NOMO-1 treated with dmso at 0.1 percent for 144 hours (cell line): ENCODE measurements around the gene ADAMTS15.

Source experiments
- DNase-seq: peaks from one replicate; lab custom pipeline; 2025; ENCODE audit not compliant: unreplicated experiment; lab: John Stamatoyannopoulos, UW

Gene ADAMTS15

GRCh38 chr11:130478204-130478701 lies 29.8 kb downstream of the ADAMTS15 start:
- no peak for DNase-seq

- no peak for DNase-seq
Measured at GRCh38 chr11:130478881-130479280, 30.4 kb downstream of the ADAMTS15 start.

- no peak for DNase-seq
Measured at GRCh38 chr11:130480186-130480585, 31.7 kb downstream of the ADAMTS15 start.

GRCh38 chr11:130480711-130481140 lies 32.3 kb downstream of the ADAMTS15 start:
- DNase-seq = no peak

GRCh38 chr11:130483124-130483523 lies 34.7 kb downstream of the ADAMTS15 start:
- no peak for DNase-seq

DNA sequence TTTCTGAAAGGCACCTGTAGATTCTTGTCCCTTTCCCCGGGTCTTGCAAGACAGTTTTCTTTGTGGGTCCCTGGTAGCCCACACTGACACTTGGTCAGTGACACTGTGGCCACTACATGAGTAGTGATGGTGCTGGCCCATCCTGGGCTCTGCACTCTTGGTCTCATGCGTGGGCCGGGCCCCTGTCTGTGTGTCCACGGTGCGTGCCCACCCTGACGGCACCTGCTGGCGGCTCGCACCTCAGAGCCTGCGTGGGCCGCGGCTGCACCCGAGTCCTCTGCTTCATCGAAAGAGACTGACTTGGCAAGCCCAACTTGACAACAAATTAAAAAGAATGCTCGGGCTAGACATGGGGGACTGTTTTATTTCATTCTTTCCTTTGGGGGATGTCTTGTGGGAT lies 37.5 kb downstream of the ADAMTS15 start:
- DNase-seq = no peak

GRCh38 chr11:130486391-130486836 lies 38.0 kb downstream of the ADAMTS15 start:
- DNase-seq = no peak

- no peak for DNase-seq
Measured at GRCh38 chr11:130486987-130487923, 38.8 kb downstream of the ADAMTS15 start.

DNA sequence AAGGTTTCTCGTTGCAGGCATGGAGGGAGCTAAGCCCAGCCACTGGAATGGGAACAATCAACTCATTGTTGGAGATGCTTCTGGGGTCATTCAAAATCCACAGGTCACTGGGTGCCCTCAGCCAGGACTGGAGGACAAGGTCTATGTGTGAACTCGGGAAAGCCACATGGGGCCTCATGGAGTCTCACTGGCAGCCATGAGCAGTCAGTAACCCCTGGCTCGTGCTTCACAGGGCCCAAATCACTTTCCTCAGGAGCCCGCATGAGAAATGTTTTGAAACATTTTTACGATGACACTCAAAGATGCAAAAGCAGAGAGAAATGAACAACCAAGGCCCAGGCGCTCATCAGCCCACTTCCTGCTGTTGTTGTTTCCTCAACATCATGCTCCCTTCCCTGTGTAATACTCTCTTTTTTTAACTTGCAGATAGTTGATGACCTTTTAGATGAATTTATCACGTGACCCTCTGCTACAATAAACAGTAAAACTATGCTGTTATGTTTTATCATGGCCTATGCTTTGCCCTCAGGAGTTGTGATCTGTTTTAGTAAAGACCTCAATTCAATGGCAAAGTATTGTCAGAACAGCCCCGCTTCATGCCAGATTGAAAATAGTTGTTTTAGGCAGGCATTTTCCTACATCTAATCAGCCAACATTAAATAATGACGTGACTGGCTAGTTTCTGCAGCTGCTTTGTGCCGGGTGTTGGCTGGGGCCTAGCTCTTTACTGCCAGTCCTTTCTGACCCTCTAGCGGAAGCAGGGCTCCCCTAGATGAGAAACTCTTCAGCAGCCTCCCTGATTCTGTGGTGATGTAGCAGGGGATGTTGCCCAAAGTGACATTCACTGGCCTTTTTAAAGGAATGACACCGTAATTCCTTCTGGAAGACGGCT lies 39.7 kb downstream of the ADAMTS15 start:
- no peak for DNase-seq

GRCh38 chr11:130488848-130489584 lies 40.6 kb downstream of the ADAMTS15 start:
- DNase-seq = no peak

DNA sequence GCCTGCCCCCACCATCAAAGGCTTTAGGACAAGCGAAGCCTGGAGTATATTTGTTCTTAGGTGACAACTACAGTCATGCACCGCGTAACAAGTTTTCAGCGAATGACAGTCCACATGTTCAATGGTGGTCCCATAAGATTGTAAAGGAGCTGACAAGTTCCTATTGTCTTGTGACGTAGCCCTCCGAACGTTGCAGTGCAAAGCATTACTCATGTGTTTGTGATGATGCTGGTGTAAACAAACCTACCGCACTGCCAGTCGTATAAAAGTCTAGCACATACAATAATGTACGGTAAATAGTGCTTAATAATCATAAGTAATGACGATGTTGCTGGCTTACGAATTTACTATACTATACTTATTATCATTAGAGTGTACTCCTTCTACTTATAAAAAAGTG lies 41.3 kb downstream of the ADAMTS15 start:
- no peak for DNase-seq

DNA sequence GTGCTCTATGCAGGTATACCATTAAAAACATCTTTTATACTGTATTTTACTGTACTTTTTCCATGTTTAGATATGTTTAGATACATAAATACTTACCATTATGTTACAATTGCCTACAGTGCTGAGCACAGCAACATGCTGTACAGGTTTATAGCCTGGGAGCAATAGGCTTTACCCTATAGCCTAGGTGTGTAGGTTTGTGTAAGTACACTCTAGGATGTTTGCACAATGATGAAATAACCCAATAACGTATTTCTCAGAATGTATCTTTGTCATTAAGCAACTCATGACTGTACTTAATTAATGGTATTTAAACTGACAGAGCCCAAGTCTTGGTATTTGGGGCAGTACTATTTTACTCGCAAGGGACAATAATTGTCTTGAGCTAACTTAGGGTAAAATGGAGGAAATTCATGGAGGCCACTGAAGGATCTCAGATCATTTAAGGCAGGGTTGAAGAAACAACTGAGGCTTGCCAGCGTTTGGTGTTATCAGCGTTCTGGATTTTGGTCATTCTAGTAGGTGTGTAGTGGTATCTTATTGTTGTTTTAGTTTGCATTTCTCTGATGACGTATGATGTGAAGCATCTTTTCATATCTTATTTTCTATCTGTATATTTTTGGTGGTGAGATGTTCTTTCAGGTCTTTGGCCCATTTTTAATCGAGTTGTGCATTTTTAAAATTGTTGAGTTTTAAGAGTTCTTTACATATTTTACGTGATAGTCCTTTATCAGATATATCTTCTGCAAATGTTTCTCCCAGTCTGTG lies 42.4 kb downstream of the ADAMTS15 start:
- no peak for DNase-seq

GRCh38 chr11:130498181-130498580 lies 49.7 kb downstream of the ADAMTS15 start:
- DNase-seq = no peak

DNA sequence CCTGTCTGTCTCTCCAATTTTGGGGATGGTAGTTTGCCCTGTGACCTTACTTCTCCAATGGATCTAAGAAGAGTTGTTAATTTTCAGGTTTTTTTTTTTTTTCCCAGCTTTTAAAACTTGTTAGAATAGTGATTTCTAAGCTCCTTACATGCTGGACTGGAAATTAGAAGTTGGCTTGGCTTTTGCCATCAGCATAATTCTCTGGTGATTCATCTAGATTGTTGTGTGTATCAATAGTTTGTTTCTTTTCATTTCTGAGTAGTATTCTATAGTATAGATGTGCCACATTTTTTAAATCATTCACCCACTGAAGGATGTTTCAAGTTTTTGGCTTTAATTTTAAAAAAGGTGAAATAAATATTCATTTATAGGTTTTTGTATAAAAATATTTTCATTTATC lies 51.4 kb downstream of the ADAMTS15 start:
- no peak for DNase-seq

DNA sequence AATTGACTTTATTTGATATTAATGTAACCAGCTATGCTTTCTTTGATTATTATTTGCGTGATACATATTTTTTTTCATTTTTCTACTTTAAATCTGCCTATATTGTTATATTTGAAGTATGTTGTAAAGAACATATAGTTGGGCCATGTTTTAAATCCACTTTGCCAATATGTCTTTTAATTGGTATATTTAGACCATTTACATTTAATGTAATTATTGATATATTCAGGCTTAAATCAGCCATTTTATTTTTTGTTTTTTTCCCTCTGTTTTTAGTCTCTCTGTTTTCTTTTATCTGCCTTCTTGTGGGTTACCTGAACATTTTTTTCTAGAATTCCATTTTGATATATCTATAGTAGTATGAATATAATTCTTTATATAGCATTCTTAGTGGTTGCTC lies 55.9 kb downstream of the ADAMTS15 start:
- no peak for DNase-seq

DNA sequence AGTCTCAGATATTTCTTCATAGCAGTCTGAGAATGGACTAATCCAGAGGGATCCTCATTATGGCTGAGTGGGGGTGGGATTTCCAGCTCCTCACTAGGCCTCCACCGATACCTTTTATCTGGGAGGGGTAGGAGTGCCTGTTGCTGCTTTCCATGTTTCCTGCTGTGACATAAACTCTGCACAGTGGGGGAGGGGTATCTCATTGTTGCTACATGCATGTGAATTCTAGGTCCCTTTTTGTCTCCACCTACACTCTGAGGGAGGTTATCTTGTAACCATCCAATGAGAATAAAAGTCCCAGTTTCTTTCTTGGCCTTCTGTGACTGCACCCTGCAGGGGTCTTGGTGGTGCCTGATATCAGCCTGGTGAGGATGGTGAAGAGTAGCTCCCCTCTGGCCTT lies 60.5 kb downstream of the ADAMTS15 start:
- DNase-seq = no peak

DNA sequence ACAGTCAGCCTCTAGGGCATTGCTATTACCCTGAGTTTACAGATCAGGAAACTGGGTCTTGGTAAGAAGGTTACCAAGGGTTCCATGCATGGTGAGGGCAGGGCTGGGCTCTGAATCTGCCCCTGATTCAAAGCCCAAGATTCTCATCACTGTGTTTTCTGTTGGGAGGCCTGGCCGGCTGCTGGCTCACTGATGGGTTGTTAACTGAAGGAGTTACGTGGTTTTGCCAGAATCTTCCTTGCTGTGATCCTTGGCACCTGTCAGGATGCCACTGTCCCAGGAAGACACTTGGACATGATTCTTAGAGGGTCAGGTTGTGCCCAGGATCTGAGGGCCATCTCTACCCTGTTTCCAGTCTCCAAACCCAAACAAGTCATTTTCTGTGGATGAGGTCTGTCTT lies 61.5 kb downstream of the ADAMTS15 start:
- DNase-seq = no peak

GRCh38 chr11:130510407-130511006 lies 62.1 kb downstream of the ADAMTS15 start:
- DNase-seq = no peak

DNA sequence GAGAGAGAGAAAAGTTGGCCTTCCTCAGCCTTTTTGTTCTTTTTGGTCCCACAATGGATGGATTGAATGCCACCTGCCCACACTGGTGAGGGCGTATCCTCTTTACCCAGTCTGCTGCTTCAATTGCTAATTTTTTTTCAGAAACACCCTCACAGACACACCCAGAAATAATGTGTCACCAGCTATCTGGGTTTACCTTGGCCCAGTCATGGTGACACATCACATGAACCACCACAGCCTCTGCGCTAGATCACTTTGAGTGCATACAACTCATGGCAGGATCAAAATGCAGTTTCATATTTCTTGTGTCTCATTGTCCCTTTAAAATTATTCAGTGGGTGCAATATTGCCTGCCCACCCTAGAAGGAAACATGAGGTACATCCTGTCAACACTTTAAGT lies 63.3 kb downstream of the ADAMTS15 start:
- no peak for DNase-seq

GRCh38 chr11:130512662-130513061 lies 64.2 kb downstream of the ADAMTS15 start:
- no peak for DNase-seq
